ENCODE data around the gene EXPH5. TPM values are rescaled to one million over a fixed set of nuclear protein-coding genes. Genes with fewer than 3 reads are reported as not detected.

Gene EXPH5
- total RNA-seq, 2 experiments from 2014 or later: 1.9 to 2.1 TPM

GRCh38 chr11:108534274-108534882 is 59.2 kb downstream of the EXPH5 start:
- ChIA-PET POLR2A (no interaction called here), CTCF (no interaction called here)
- Mint-ChIP-seq H3K4me3 (no peak overlapping the region), H3K9me3 (ENCODE audit: insufficient read depth) (no peaks in the 10 kb centered on the region), H3K27ac (no peak overlapping the region), H3K36me3 (ENCODE audit: low read depth) (no peaks in the 10 kb centered on the region), H3K27me3 (ENCODE audit: low read depth) (no peaks in the 10 kb centered on the region), H3K4me1 (ENCODE audit: low read depth) (peaks cover 4% of the 10 kb centered on the region)
- DNase-seq: no peak
- ATAC-seq: no peak

- H3K27me3 Mint-ChIP-seq (ENCODE audit: low read depth): no peaks in the 10 kb centered on the region
- no peaks in the 10 kb centered on the region for H3K36me3 Mint-ChIP-seq (ENCODE audit: low read depth)
- H3K9me3 Mint-ChIP-seq (ENCODE audit: insufficient read depth): no peaks in the 10 kb centered on the region
- H3K4me3 Mint-ChIP-seq: no peak overlapping the region
- DNase-seq (no peak), ATAC-seq (no peak)
- CTCF ChIA-PET: interaction anchor here (1.0 kb wide), 1 partner anchor 412 kb away, joined by 5 read pairs; no protein-coding TSS in a partner anchor
- H3K27ac Mint-ChIP-seq: no peak overlapping the region
- H3K4me1 Mint-ChIP-seq (ENCODE audit: low read depth): no peaks in the 10 kb centered on the region
- POLR2A ChIA-PET: interaction anchor here (0.6 kb wide), 1 partner anchor 54 kb away, joined by 3 read pairs; no protein-coding TSS in a partner anchor
Observed at GRCh38 chr11:108530426-108530825, 63.1 kb downstream of the EXPH5 start.

- Mint-ChIP-seq H3K27me3 (ENCODE audit: low read depth) (no peaks in the 10 kb centered on the region), H3K27ac (no peak overlapping the region), H3K9me3 (ENCODE audit: insufficient read depth) (no peaks in the 10 kb centered on the region), H3K4me1 (ENCODE audit: low read depth) (no peaks in the 10 kb centered on the region), H3K36me3 (ENCODE audit: low read depth) (no peaks in the 10 kb centered on the region), H3K4me3 (no peak overlapping the region)
- CTCF ChIA-PET: no interaction called here
- DNase-seq (no peak), ATAC-seq (no peak)
- POLR2A ChIA-PET: no interaction called here
Observed at GRCh38 chr11:108527382-108527781, 66.2 kb downstream of the EXPH5 start.

- ChIA-PET CTCF (no interaction called here), POLR2A (no interaction called here)
- Mint-ChIP-seq H3K4me3 (no peak overlapping the region), H3K27me3 (ENCODE audit: low read depth) (no peaks in the 10 kb centered on the region), H3K4me1 (ENCODE audit: low read depth) (no peaks in the 10 kb centered on the region), H3K9me3 (ENCODE audit: insufficient read depth) (no peaks in the 10 kb centered on the region), H3K27ac (no peak overlapping the region), H3K36me3 (ENCODE audit: low read depth) (no peaks in the 10 kb centered on the region)
- DNase-seq (no peak), ATAC-seq (no peak)
Observed at GRCh38 chr11:108525161-108525560, 68.4 kb downstream of the EXPH5 start.

- DNase-seq (no peak), ATAC-seq (no peak)
- Mint-ChIP-seq H3K27ac (no peak overlapping the region), H3K27me3 (ENCODE audit: low read depth) (no peaks in the 10 kb centered on the region), H3K4me3 (no peak overlapping the region), H3K9me3 (ENCODE audit: insufficient read depth) (no peaks in the 10 kb centered on the region), H3K4me1 (ENCODE audit: low read depth) (no peaks in the 10 kb centered on the region), H3K36me3 (ENCODE audit: low read depth) (no peaks in the 10 kb centered on the region)
- ChIA-PET CTCF (no interaction called here), POLR2A (no interaction called here)
Observed at GRCh38 chr11:108524422-108524821, 69.1 kb downstream of the EXPH5 start.

GRCh38 chr11:108522318-108522717 is 71.2 kb downstream of the EXPH5 start:
- Mint-ChIP-seq H3K27me3 (ENCODE audit: low read depth) (no peaks in the 10 kb centered on the region), H3K4me3 (no peak overlapping the region), H3K4me1 (ENCODE audit: low read depth) (no peaks in the 10 kb centered on the region), H3K27ac (no peak overlapping the region), H3K9me3 (ENCODE audit: insufficient read depth) (no peaks in the 10 kb centered on the region), H3K36me3 (ENCODE audit: low read depth) (no peaks in the 10 kb centered on the region)
- DNase-seq (no peak), ATAC-seq (no peak)
- ChIA-PET CTCF (no interaction called here), POLR2A (no interaction called here)

GRCh38 chr11:108518581-108518980 is 75.0 kb downstream of the EXPH5 start:
- DNase-seq: no peak
- Mint-ChIP-seq H3K9me3 (ENCODE audit: insufficient read depth) (no peaks in the 10 kb centered on the region), H3K27me3 (ENCODE audit: low read depth) (no peaks in the 10 kb centered on the region), H3K4me1 (ENCODE audit: low read depth) (peaks cover 3% of the 10 kb centered on the region), H3K36me3 (ENCODE audit: low read depth) (no peaks in the 10 kb centered on the region), H3K27ac (no peak overlapping the region), H3K4me3 (no peak overlapping the region)
- ChIA-PET CTCF (no interaction called here), POLR2A (no interaction called here)
- no peak for ATAC-seq

GRCh38 chr11:108516125-108516524 is 77.4 kb downstream of the EXPH5 start:
- H3K27me3 Mint-ChIP-seq (ENCODE audit: low read depth): no peaks in the 10 kb centered on the region
- ATAC-seq (peak; percentile 57), DNase-seq (no peak)
- peaks cover 3% of the 10 kb centered on the region for H3K4me1 Mint-ChIP-seq (ENCODE audit: low read depth)
- H3K27ac Mint-ChIP-seq: no peak overlapping the region
- CTCF ChIA-PET: no interaction called here
- no peaks in the 10 kb centered on the region for H3K9me3 Mint-ChIP-seq (ENCODE audit: insufficient read depth)
- H3K4me3 Mint-ChIP-seq: no peak overlapping the region
- H3K36me3 Mint-ChIP-seq (ENCODE audit: low read depth): no peaks in the 10 kb centered on the region
- POLR2A ChIA-PET: no interaction called here

- Mint-ChIP-seq H3K27ac (no peak overlapping the region), H3K4me3 (no peak overlapping the region), H3K9me3 (ENCODE audit: insufficient read depth) (no peaks in the 10 kb centered on the region), H3K36me3 (ENCODE audit: low read depth) (no peaks in the 10 kb centered on the region), H3K4me1 (ENCODE audit: low read depth) (peaks cover 3% of the 10 kb centered on the region), H3K27me3 (ENCODE audit: low read depth) (no peaks in the 10 kb centered on the region)
- DNase-seq (no peak), ATAC-seq (no peak)
- POLR2A ChIA-PET: no interaction called here
- CTCF ChIA-PET: no interaction called here
Observed at GRCh38 chr11:108512708-108513107, 80.9 kb downstream of the EXPH5 start.

GRCh38 chr11:108511851-108512474 is 81.6 kb downstream of the EXPH5 start:
- POLR2A ChIA-PET: no interaction called here
- H3K4me3 Mint-ChIP-seq: no peak overlapping the region
- CTCF ChIA-PET: no interaction called here
- DNase-seq (no peak), ATAC-seq (no peak)
- no peaks in the 10 kb centered on the region for H3K36me3 Mint-ChIP-seq (ENCODE audit: low read depth)
- H3K27ac Mint-ChIP-seq: no peak overlapping the region
- no peaks in the 10 kb centered on the region for H3K9me3 Mint-ChIP-seq (ENCODE audit: insufficient read depth)
- H3K27me3 Mint-ChIP-seq (ENCODE audit: low read depth): no peaks in the 10 kb centered on the region
- peaks cover 3% of the 10 kb centered on the region for H3K4me1 Mint-ChIP-seq (ENCODE audit: low read depth)

- ATAC-seq: no peak
- no peak overlapping the region for H3K27ac Mint-ChIP-seq
- no peaks in the 10 kb centered on the region for H3K9me3 Mint-ChIP-seq (ENCODE audit: insufficient read depth)
- no peaks in the 10 kb centered on the region for H3K36me3 Mint-ChIP-seq (ENCODE audit: low read depth)
- H3K27me3 Mint-ChIP-seq (ENCODE audit: low read depth): peaks cover 2% of the 10 kb centered on the region
- ChIA-PET CTCF (no interaction called here), POLR2A (no interaction called here)
- H3K4me3 Mint-ChIP-seq: no peak overlapping the region
- no peak for DNase-seq
- no peaks in the 10 kb centered on the region for H3K4me1 Mint-ChIP-seq (ENCODE audit: low read depth)
Observed at GRCh38 chr11:108508653-108509593, 84.6 kb downstream of the EXPH5 start.

GRCh38 chr11:108501396-108501795 is 92.2 kb downstream of the EXPH5 start:
- Mint-ChIP-seq H3K27ac (no peak overlapping the region), H3K27me3 (ENCODE audit: low read depth) (peaks cover 2% of the 10 kb centered on the region), H3K9me3 (ENCODE audit: insufficient read depth) (no peaks in the 10 kb centered on the region), H3K4me3 (no peak overlapping the region), H3K36me3 (ENCODE audit: low read depth) (peaks cover 8% of the 10 kb centered on the region), H3K4me1 (ENCODE audit: low read depth) (peaks cover 16% of the 10 kb centered on the region)
- DNase-seq (no peak), ATAC-seq (no peak)
- POLR2A ChIA-PET: no interaction called here
- CTCF ChIA-PET: no interaction called here

Measured in activated CD8-positive, alpha-beta T cell treated with anti-CD3 and anti-CD28 coated beads, Interleukin-2, amount 10 ng/mL, durations not matched to agents 7 days and 5 days (primary cell).